Measurements from ENCODE around the gene MEI4. TPM values are rescaled to one million over a fixed set of nuclear protein-coding genes. Genes with fewer than 3 reads are reported as not detected.

Gene MEI4
- total RNA-seq, 1 donor from 2014 or later: 1.5 TPM

DNA sequence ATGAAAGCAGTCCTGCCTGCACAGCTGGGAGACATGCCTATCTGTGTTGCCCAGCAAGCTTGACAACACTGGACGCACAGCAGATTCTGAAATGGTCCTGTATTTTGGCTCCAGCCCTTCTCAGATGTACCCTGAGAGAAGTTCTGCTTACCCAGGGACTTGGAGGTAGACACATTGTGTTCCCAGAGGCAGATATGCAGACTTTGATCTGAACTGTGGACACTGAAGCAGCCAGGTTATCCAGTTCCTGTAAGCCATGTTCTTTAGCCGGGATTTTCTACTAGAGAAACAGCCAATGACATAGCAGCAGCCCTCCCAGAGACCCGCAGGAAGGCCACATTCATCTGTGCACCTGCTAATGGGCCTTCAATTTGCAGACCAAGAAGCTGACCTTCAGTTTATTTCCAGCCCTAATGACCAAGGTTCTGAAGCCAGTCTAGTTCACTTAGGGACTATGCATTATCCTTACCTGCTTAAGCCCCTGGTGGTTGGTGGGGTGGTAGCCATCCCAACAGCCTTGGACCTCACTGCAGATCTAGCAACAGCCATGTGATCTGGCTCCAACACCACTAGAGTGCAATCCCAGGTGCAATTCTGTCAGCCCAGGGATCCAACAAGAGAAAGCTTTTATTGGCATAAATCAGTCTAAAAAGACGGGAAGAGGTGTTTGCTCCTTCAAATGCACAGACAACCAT is 134.2 kb downstream of the MEI4 start:
- Mint-ChIP-seq H3K4me3 (no peak overlapping the region), H3K9me3 (peaks cover 14% of the 10 kb centered on the region), H3K36me3 (peaks cover 4% of the 10 kb centered on the region), H3K27ac (no peak overlapping the region), H3K27me3 (ENCODE audit: low read depth) (no peaks in the 10 kb centered on the region), H3K4me1 (no peaks in the 10 kb centered on the region)
- TF ChIP-seq, protein P1, sequence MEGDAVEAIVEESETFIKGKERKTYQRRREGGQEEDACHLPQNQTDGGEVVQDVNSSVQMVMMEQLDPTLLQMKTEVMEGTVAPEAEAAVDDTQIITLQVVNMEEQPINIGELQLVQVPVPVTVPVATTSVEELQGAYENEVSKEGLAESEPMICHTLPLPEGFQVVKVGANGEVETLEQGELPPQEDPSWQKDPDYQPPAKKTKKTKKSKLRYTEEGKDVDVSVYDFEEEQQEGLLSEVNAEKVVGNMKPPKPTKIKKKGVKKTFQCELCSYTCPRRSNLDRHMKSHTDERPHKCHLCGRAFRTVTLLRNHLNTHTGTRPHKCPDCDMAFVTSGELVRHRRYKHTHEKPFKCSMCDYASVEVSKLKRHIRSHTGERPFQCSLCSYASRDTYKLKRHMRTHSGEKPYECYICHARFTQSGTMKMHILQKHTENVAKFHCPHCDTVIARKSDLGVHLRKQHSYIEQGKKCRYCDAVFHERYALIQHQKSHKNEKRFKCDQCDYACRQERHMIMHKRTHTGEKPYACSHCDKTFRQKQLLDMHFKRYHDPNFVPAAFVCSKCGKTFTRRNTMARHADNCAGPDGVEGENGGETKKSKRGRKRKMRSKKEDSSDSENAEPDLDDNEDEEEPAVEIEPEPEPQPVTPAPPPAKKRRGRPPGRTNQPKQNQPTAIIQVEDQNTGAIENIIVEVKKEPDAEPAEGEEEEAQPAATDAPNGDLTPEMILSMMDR (IDR thresholded peaks at IDR 0.05; ENCODE audit: unreplicated experiment): no peak
- no peak for DNase-seq (ENCODE audit: low spot score in 2 of 2, unreplicated experiment in 2 of 2)

DNA sequence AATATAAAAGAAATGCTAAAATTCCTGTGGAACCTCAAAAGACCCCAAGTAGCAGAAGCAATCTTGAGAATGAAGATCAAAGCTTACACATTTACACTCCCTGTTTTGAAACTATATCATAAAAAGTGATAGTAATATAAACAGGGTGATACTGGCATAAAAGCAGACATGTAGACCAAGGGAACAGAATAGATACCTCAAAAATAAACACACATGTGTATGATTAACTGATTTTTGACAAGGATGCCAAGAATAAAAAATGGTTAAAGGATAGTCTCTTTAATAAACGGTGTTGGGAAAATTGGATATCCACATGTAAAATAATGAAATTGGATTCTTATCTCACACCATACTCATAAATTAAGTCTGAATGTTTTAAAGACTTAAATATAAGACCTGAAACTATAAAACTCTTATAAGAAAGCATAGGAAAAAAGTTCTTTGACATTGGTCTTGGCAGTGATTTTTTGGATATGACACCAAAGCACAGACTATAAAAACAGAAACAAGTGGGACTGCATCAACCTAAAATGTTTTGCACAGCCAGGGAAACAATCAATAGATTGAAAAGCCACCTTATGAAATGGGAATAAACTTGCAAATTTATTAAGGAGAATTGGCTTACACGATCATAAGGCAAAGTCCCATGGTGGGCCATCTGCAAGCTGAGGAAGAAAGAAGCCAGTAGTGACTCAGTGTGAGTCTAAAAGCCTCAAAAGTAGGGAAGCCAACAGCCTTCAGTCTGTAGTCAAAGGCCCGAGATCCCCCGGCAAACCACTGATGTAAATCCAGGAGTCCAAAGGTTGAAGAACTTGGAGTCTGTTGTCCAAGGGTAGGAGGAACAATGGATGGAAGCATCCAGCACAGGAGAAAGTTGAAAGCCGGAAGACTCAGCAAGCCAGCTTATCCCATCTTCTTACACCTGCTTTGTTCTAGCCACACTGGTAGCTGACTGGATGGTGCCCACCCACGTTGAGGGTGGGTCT is 144.3 kb downstream of the MEI4 start:
- Mint-ChIP-seq H3K36me3 (peaks cover under 1% of the 10 kb centered on the region), H3K27me3 (ENCODE audit: low read depth) (no peaks in the 10 kb centered on the region), H3K4me1 (no peaks in the 10 kb centered on the region), H3K4me3 (no peak overlapping the region), H3K9me3 (peaks cover 59% of the 10 kb centered on the region), H3K27ac (no peak overlapping the region)
- TF ChIP-seq, protein P1 (IDR thresholded peaks at IDR 0.05; ENCODE audit: unreplicated experiment): no peak
- DNase-seq (ENCODE audit: low spot score in 2 of 2, unreplicated experiment in 2 of 2): no peak

GRCh38 chr6:77812304-77812703 is 159.5 kb downstream of the MEI4 start:
- Mint-ChIP-seq H3K4me3 (no peak overlapping the region), H3K9me3 (no peaks in the 10 kb centered on the region), H3K27me3 (ENCODE audit: low read depth) (no peaks in the 10 kb centered on the region), H3K36me3 (no peaks in the 10 kb centered on the region), H3K4me1 (no peaks in the 10 kb centered on the region), H3K27ac (no peak overlapping the region)
- TF ChIP-seq, protein P1 (IDR thresholded peaks at IDR 0.05; ENCODE audit: unreplicated experiment): no peak
- no peak for DNase-seq (ENCODE audit: low spot score in 2 of 2, unreplicated experiment in 2 of 2)

DNA sequence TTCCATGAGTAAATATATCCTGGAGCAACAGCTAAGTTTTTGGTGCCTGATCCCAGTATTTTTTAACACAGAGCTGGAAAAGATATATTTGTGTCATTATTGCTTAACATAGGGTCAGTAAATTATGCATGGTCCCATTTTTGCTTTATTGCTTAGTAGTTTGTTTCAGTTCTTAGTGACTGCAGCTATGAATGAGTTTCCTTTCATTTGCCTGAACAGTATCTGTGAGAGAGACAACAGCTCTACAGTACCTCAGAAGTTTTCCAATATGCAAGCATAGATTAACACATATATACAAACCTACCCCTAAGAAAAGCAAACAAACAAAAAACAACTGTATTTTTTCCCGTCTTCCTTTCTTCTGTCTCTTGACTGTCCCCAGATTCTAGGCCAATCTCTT is 160.3 kb downstream of the MEI4 start:
- no peak for DNase-seq (ENCODE audit: low spot score in 2 of 2, unreplicated experiment in 2 of 2)
- H3K27me3 Mint-ChIP-seq (ENCODE audit: low read depth): no peaks in the 10 kb centered on the region
- no peaks in the 10 kb centered on the region for H3K9me3 Mint-ChIP-seq
- H3K36me3 Mint-ChIP-seq: no peaks in the 10 kb centered on the region
- H3K27ac Mint-ChIP-seq: no peak overlapping the region
- TF ChIP-seq, protein P1 (IDR thresholded peaks at IDR 0.05; ENCODE audit: unreplicated experiment): no peak
- no peak overlapping the region for H3K4me3 Mint-ChIP-seq
- no peaks in the 10 kb centered on the region for H3K4me1 Mint-ChIP-seq

- H3K9me3 Mint-ChIP-seq: no peaks in the 10 kb centered on the region
- DNase-seq (ENCODE audit: low spot score in 2 of 2, unreplicated experiment in 2 of 2): no peak
- H3K27me3 Mint-ChIP-seq (ENCODE audit: low read depth): no peaks in the 10 kb centered on the region
- H3K4me1 Mint-ChIP-seq: no peaks in the 10 kb centered on the region
- TF ChIP-seq, protein P1 (IDR thresholded peaks at IDR 0.05; ENCODE audit: unreplicated experiment): no peak
- no peak overlapping the region for H3K4me3 Mint-ChIP-seq
- no peak overlapping the region for H3K27ac Mint-ChIP-seq
- H3K36me3 Mint-ChIP-seq: no peaks in the 10 kb centered on the region
These were observed 161.3 kb downstream of the MEI4 start for GRCh38 chr6:77814119-77814518.
